B cell (primary cell): ENCODE data around the gene DHX40. TPM values are rescaled to one million over a fixed set of nuclear protein-coding genes. Genes with fewer than 3 reads are reported as not detected.

Experiments used
- ATAC-seq: fragments of 200-7000 bp; cut with Tn5 transposase; one replicate; pipeline ENCODE4 v1.10.0; 2021; ENCODE audit warnings: low read depth, mild to moderate bottlenecking, moderate number of reproducible peaks, moderate library complexity
- CTCF ChIA-PET: fragments of 350-600 bp; sonication (Branson Sonifier 250); formaldehyde crosslinking; loops from one replicate; lab custom pipeline; 2021; ENCODE audit warnings: antibody characterized with exemption, inconsistent platforms; lab: Charles Lee
- POLR2A ChIA-PET: fragments of 350-600 bp; sonication (Branson Sonifier 250); formaldehyde crosslinking; loops from one replicate; lab custom pipeline; 2021; ENCODE audit warnings: antibody characterized with exemption; lab: Charles Lee
- DNase-seq: peaks from one replicate; pipeline ENCODE4 v3.0.0; 2013
- H2AFZ ChIP-seq: 2 replicates; pipeline ENCODE4 v1.6.1; 2012; ENCODE audit warnings: mild to moderate bottlenecking, low read depth, low read length; ENCODE audit not compliant: insufficient read depth, poor library complexity, severe bottlenecking
- H3K27ac ChIP-seq, 2 donors: 1 replicate in 1 of 2; 2 replicates in 1 of 2; pipeline ENCODE4 v1.5.1; 2012 to 2013; ENCODE audit warnings: low read length in 2 of 2, mild to moderate bottlenecking in 2 of 2, moderate library complexity in 1 of 2
- H3K27me3 ChIP-seq, 4 experiments: fragments of 200-600 bp in 1 of 4; sonication (generic) in 1 of 4; replicated peaks in 1 of 4; 1 replicate in 2 of 4; 2 replicates in 2 of 4; pipeline versions ENCODE4 v1.6.1 to v1.7.0; 2013 to 2016; ENCODE audit warnings: low read length in 3 of 4, mild to moderate bottlenecking in 2 of 4, mixed read lengths in 1 of 4, moderate library complexity in 1 of 4; ENCODE audit not compliant: insufficient read depth in 4 of 4, control insufficient read depth in 3 of 4; ENCODE audit errors: control extremely low read depth in 1 of 4
- H3K36me3 ChIP-seq, 2 experiments: replicated peaks in 1 of 2; 1 replicate in 1 of 2; 2 replicates in 1 of 2; pipeline versions ENCODE4 v1.6.1 to v1.7.1; 2013; ENCODE audit warnings: low read length in 1 of 2; ENCODE audit not compliant: insufficient read depth in 2 of 2, control insufficient read depth in 1 of 2; ENCODE audit errors: control extremely low read depth in 1 of 2, extremely low read depth in 1 of 2
- H3K4me1 ChIP-seq, 2 donors: fragments of 200-600 bp in 1 of 2; sonication (generic) in 1 of 2; 1 replicate in 1 of 2; 2 replicates in 1 of 2; pipeline versions ENCODE4 v1.5.1 to v1.6.1; 2013 to 2017; ENCODE audit warnings: low read length in 2 of 2; ENCODE audit not compliant: control insufficient read depth in 2 of 2, insufficient read depth in 2 of 2
- H3K4me2 ChIP-seq: replicated peaks from 2 replicates; pipeline ENCODE3; 2012; ENCODE audit warnings: mild to moderate bottlenecking, low read depth, low read length; ENCODE audit not compliant: poor library complexity, severe bottlenecking
- H3K4me3 ChIP-seq, 5 experiments: fragments of 200-600 bp in 1 of 5; sonication (generic) in 1 of 5; 1 replicate in 3 of 5; 2 replicates in 2 of 5; pipeline versions ENCODE4 v1.5.1 to v1.7.0; 2011 to 2016; ENCODE audit warnings: low read length in 4 of 5, mild to moderate bottlenecking in 4 of 5, low read depth in 2 of 5, control low read depth in 1 of 5, moderate library complexity in 1 of 5; ENCODE audit not compliant: insufficient read depth in 1 of 5; ENCODE audit errors: control extremely low read depth in 1 of 5, extremely low read depth in 1 of 5
- H3K79me2 ChIP-seq: fragments of 200-600 bp; sonication (generic); one replicate; pipeline ENCODE4 v1.6.0; 2016; ENCODE audit warnings: low read length; ENCODE audit not compliant: control insufficient read depth, insufficient read depth
- H3K9ac ChIP-seq: fragments of 200-600 bp; sonication (generic); 2 replicates; pipeline ENCODE4 v1.6.1; 2017; ENCODE audit warnings: mild to moderate bottlenecking, low read length, moderate library complexity
- H3K9me3 ChIP-seq, 3 donors: one replicate each; pipeline versions ENCODE4 v1.6.1 to v1.7.1; 2013; ENCODE audit warnings: low read length in 2 of 3; ENCODE audit not compliant: control insufficient read depth in 2 of 3, insufficient read depth in 1 of 3; ENCODE audit errors: control extremely low read depth in 1 of 3
- H4K20me1 ChIP-seq: 2 replicates; pipeline ENCODE4 v1.6.0; 2012; ENCODE audit warnings: mild to moderate bottlenecking, low read length; ENCODE audit not compliant: insufficient read depth, control insufficient read depth, poor library complexity, severe bottlenecking
- H3K27ac Mint-ChIP-seq: one replicate; pipeline ENCODE4 v1.8.0; 2021; ENCODE audit warnings: mixed read lengths
- H3K27me3 Mint-ChIP-seq: one replicate; pipeline ENCODE4 v1.8.0; 2021; ENCODE audit warnings: mixed read lengths
- H3K4me1 Mint-ChIP-seq: one replicate; pipeline ENCODE4 v1.8.0; 2021; ENCODE audit warnings: mixed read lengths
- H3K4me3 Mint-ChIP-seq: one replicate; pipeline ENCODE4 v1.8.0; 2021; ENCODE audit warnings: mixed read lengths
- H3K9me3 Mint-ChIP-seq: one replicate; pipeline ENCODE4 v1.8.0; 2022; ENCODE audit warnings: mixed read lengths; ENCODE audit not compliant: insufficient read depth
- EZH2 ChIP-seq: IDR thresholded peaks from 2 replicates; pipeline ENCODE4 v1.6.1; 2012; ENCODE audit warnings: borderline replicate concordance, low read depth, mild to moderate bottlenecking, moderate library complexity, low read length; ENCODE audit not compliant: insufficient read depth, poor library complexity, severe bottlenecking
- WGBS: methylation state at CpG from one replicate; pipeline ENCODE4 v1.1.5; 2013; ENCODE audit warnings: missing lambda C conversion rate; ENCODE audit not compliant: insufficient coverage; 5-methylcytosine and 5-hydroxymethylcytosine counted together
- intact Hi-C: fragments of 100-400 bp; cut with micrococcal nuclease; formaldehyde crosslinking; loops from one replicate; pipeline ENCODE4 v1.10.0; 2022
- polyA plus RNA-seq: library from polyadenylated mRNA; depleted of rRNA; stranded (reverse); fragments of >200 nt; gene quantifications from 2 replicates; pipeline ENCODE4 v1.2.3, GENCODE V29; 2012
- total RNA-seq, 2 donors: library from RNA; stranded (reverse); fragments of 120-200 nt in 1 of 2; gene quantifications; 1 replicate in 1 of 2; 2 replicates in 1 of 2; pipeline versions ENCODE4 v1.2.3 to v1.2.4, GENCODE V29; 2013 to 2022
- TF ChIP-seq, protein P1 (sequence below): fragments of 200-600 bp; IDR thresholded peaks from one replicate; pipeline ENCODE4 v1.8.0; 2022; ENCODE audit warnings: antibody characterized with exemption, mild to moderate bottlenecking

The DHX40 gene
- total and polyA plus RNA-seq, 2 donors (not counting 1 experiment from before 2014, with no cell fraction given) = 10.4 to 28.7 TPM

DNA sequence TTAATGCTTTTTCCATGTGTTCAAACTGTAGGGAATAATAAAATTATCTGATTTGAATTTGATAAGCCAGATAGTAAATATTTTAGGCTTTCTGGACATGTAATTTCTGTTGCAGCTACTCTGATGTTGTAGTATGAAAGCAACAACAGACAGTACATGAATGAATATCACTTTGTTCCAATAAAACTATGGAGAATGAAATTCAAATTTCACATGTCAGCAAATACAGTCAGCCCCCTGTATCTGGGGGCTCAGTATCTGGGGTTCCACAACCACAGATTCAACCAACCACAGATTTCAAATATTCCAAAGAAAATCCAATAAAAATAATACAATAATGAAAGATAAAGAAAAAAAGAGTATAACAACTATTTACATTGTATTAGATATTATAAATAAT is 46.1 kb downstream of the DHX40 start:
- H3K9me3 ChIP-seq = no peaks in the 10 kb centered on the region
- intact Hi-C loops = no loop called here

DNA sequence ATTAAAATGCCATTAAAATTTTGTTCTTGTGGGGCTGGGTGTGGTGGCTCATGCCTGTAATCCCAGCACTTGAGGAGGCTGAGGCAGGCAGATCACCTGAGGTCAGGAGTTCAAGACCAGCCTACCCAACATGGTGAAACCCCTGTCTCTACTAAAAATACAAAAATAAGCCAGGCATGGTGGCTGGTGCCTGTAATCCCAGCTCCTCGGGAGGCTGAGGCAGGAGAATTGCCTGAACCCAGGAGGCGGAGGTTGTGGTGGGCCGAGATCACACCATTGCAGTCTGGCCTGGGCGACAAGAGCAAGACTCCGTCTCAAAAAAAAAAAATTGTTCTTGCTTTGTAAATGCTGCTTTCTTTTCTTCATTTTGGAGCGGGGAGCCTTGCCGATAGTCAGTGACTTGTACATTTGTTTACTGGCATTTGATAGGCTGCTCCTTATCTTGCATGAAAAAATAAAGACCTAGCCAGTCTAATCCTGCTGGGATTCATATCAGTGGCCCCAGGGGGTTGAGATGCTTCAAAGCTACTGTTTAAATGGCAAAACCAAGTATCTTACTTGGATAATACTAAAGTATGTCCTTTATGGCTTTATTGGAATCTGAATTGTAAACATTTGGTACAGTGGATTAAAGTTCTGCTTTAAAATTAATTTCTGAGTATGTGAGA is 51.0 kb downstream of the DHX40 start:
- Histone ChIP-seq H3K4me3 (no peak overlapping the region), H4K20me1 (peaks cover 4% of the 10 kb centered on the region), H2AFZ (no peak overlapping the region), H3K9ac (no peak overlapping the region), H3K79me2 (peaks cover 43% of the 10 kb centered on the region), H3K4me2 (no peak overlapping the region), H3K36me3 (no peaks in the 10 kb centered on the region), H3K9me3 (no peaks in the 10 kb centered on the region), H3K27ac (no peak overlapping the region), H3K27me3 (no peaks in the 10 kb centered on the region), H3K4me1 (peaks cover 17 to 19% of the 10 kb centered on the region in 2 donors)
- ATAC-seq (no peak), DNase-seq (no peak)
- Mint-ChIP-seq H3K27ac (no peak overlapping the region), H3K4me1 (peaks cover 23% of the 10 kb centered on the region), H3K27me3 (no peaks in the 10 kb centered on the region), H3K4me3 (no peak overlapping the region), H3K9me3 (no peaks in the 10 kb centered on the region)
- TF ChIP-seq, protein P1, sequence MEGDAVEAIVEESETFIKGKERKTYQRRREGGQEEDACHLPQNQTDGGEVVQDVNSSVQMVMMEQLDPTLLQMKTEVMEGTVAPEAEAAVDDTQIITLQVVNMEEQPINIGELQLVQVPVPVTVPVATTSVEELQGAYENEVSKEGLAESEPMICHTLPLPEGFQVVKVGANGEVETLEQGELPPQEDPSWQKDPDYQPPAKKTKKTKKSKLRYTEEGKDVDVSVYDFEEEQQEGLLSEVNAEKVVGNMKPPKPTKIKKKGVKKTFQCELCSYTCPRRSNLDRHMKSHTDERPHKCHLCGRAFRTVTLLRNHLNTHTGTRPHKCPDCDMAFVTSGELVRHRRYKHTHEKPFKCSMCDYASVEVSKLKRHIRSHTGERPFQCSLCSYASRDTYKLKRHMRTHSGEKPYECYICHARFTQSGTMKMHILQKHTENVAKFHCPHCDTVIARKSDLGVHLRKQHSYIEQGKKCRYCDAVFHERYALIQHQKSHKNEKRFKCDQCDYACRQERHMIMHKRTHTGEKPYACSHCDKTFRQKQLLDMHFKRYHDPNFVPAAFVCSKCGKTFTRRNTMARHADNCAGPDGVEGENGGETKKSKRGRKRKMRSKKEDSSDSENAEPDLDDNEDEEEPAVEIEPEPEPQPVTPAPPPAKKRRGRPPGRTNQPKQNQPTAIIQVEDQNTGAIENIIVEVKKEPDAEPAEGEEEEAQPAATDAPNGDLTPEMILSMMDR = no peak
- TF ChIP-seq EZH2 = no peak
- intact Hi-C loops = loop anchor here (5.0 kb wide), 1 partner anchor 41 kb away; no protein-coding TSS in a partner anchor
- CTCF ChIA-PET = no interaction called here
- POLR2A ChIA-PET = no interaction called here
- WGBS = 96% methylated on average over 5 of the region's 7 CpGs

More for the DNA sequence above, 46.1 kb downstream of the DHX40 start:
- POLR2A ChIA-PET = no interaction called here
- DNase-seq (no peak), ATAC-seq (no peak)
- Mint-ChIP-seq H3K9me3 (no peaks in the 10 kb centered on the region), H3K4me1 (no peaks in the 10 kb centered on the region), H3K27me3 (no peaks in the 10 kb centered on the region), H3K27ac (no peak overlapping the region), H3K4me3 (no peak overlapping the region)
- TF ChIP-seq, protein P1 = no peak
- Histone ChIP-seq H3K4me2 (no peak overlapping the region), H3K9ac (no peak overlapping the region), H2AFZ (no peak overlapping the region), H4K20me1 (no peaks in the 10 kb centered on the region), H3K27ac (no peak overlapping the region), H3K79me2 (peaks cover 5% of the 10 kb centered on the region), H3K4me3 (no peak overlapping the region), H3K27me3 (no peaks in the 10 kb centered on the region), H3K4me1 (no peaks in the 10 kb centered on the region), H3K36me3 (peaks cover 2 to 9% of the 10 kb centered on the region in 2 experiments)
- CTCF ChIA-PET = no interaction called here
